Nephron progenitor cell (in vitro differentiated cells): ENCODE measurements around the gene ELP1.
A peak's percentile ranks its signal among the peaks of the same experiment; 100 is the strongest.

ENCODE experiments used
- DNase-seq: peaks from one replicate; pipeline ENCODE4 v3.0.0; 2021
- H3K27ac Mint-ChIP-seq: 2 replicates; pipeline ENCODE4 v1.8.0; 2021; ENCODE audit warnings: mild to moderate bottlenecking, moderate library complexity, mixed read lengths
- H3K27me3 Mint-ChIP-seq: 2 replicates; pipeline ENCODE4 v1.8.0; 2021; ENCODE audit warnings: mild to moderate bottlenecking, low read depth, mixed read lengths; ENCODE audit not compliant: poor library complexity
- H3K36me3 Mint-ChIP-seq: 2 replicates; pipeline ENCODE4 v1.8.0; 2021; ENCODE audit warnings: low read depth, mixed read lengths
- H3K4me1 Mint-ChIP-seq: 2 replicates; pipeline ENCODE4 v1.8.0; 2021; ENCODE audit warnings: mixed read lengths
- H3K4me3 Mint-ChIP-seq: 2 replicates; pipeline ENCODE4 v1.8.0; 2021; ENCODE audit warnings: mild to moderate bottlenecking, moderate library complexity, mixed read lengths
- H3K9me3 Mint-ChIP-seq: 2 replicates; pipeline ENCODE4 v1.8.0; 2021; ENCODE audit warnings: mild to moderate bottlenecking, moderate library complexity, mixed read lengths
- TF ChIP-seq, protein P1 (sequence below): fragments of 200-600 bp; sonication (generic); IDR thresholded peaks from 2 replicates; pipeline ENCODE4 v1.5.0; 2021; ENCODE audit warnings: antibody characterized with exemption

ELP1 gene

DNA sequence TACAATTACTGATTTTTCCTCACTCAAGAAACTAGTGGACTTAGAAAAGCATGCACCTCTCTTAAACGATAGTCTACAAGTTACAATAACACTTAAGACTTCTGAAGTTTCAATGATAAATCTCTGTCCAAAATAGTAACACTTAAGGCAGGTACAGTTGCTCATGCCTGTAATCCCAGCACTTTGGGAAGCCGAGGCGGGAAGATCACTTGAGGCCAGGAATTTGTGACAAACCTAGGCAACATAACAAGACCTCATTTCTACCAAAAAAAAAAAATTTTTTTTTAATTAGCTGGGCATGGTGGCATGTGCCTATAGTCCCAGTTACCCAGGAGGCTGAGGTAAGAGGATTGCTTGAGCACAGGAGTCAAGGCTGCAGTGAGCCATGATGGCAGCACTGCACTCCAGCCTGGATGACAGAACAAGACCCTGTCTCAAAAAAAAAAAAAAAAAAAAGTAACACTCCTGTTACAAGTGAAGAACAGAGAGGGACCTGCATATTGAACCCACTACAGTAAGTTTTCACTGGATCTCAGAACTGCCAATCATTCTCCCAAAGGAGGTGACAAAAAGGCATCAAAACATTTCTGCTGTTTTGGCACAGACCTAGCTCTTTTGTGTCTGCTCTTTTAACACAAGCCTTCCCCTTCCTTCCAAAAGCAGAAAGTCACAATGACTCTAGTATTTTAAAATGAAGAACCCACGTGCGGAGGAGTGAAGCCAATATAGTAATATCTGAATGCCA lies 3.8 kb upstream of the ELP1 start:
- Mint-ChIP-seq H3K4me3 (no peak overlapping the region), H3K4me1 (peaks cover 30% of the 10 kb centered on the region), H3K27ac (peak overlapping the region; percentile 50), H3K36me3 (peaks cover 11% of the 10 kb centered on the region), H3K9me3 (no peaks in the 10 kb centered on the region), H3K27me3 (no peaks in the 10 kb centered on the region)
- TF ChIP-seq, protein P1, sequence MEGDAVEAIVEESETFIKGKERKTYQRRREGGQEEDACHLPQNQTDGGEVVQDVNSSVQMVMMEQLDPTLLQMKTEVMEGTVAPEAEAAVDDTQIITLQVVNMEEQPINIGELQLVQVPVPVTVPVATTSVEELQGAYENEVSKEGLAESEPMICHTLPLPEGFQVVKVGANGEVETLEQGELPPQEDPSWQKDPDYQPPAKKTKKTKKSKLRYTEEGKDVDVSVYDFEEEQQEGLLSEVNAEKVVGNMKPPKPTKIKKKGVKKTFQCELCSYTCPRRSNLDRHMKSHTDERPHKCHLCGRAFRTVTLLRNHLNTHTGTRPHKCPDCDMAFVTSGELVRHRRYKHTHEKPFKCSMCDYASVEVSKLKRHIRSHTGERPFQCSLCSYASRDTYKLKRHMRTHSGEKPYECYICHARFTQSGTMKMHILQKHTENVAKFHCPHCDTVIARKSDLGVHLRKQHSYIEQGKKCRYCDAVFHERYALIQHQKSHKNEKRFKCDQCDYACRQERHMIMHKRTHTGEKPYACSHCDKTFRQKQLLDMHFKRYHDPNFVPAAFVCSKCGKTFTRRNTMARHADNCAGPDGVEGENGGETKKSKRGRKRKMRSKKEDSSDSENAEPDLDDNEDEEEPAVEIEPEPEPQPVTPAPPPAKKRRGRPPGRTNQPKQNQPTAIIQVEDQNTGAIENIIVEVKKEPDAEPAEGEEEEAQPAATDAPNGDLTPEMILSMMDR = no peak
- no peak for DNase-seq

GRCh38 chr9:108934323-108934893 lies 484 bp upstream of the ELP1 start, which contains the start of gene ABITRAM:
TSS of gene ABITRAM (plus strand) at chr9:108934400. CDS start at chr9:108934487, 87 bp downstream.
- Mint-ChIP-seq H3K4me3 (peak within 1 kb of the TSS; percentile 98), H3K27me3 (no peaks in the 10 kb centered on the region), H3K4me1 (peaks cover 44% of the 10 kb centered on the region), H3K27ac (peak within 1 kb of the TSS; percentile 96), H3K36me3 (peaks cover 19% of the 10 kb centered on the region), H3K9me3 (no peaks in the 10 kb centered on the region)
- TF ChIP-seq, protein P1 = no peak
- DNase-seq = peak; percentile 83

DNA sequence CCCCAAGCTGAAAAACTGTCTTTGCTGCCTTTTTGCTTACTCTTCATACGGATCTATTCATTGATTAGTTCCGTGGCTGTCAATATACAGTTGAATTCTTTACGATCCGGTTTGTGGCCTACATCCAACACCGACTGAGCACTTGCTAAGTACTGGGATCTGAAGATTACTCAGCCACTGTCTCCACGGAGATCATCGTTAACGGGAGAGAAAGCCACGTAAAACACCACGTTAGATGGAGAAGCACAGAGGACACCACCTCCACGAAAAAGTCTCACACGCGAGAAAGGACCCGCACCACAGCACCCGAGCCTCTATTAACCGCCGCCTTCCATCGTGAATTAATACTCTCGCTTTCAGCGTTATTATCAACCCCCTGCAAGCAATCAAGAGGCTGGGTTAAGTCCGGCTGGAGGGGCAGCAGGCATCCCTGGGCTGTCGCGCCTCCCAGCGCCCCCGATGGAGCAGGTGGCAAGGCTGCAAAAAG lies 650 bp downstream of the ELP1 start:
- H3K9me3 Mint-ChIP-seq = no peaks in the 10 kb centered on the region
- H3K36me3 Mint-ChIP-seq = peaks cover 21% of the 10 kb centered on the region
- peaks cover 44% of the 10 kb centered on the region for H3K4me1 Mint-ChIP-seq
- H3K4me3 Mint-ChIP-seq = peak overlapping the region; percentile 98
- TF ChIP-seq, protein P1 = no peak
- H3K27me3 Mint-ChIP-seq = no peaks in the 10 kb centered on the region
- no peak for DNase-seq
- H3K27ac Mint-ChIP-seq = peak overlapping the region; percentile 96

DNA sequence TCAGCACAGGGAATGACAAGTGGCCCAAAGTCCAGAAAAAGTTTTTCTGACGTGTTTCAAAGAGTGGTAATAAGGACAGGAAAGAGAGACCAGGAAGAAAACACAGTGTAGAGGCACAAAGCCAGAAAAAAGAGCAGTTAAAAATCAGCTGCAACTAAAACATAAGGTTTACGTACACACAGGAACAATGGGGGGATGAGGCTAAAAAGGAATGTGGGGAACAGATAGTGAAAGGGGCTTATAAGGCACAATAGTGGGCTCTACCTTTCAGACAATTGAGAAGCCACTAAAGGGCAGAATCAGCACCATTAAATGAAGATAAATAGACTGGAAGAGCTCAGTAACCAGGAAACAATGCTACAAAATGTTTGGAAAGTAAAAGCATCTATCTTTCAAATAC lies 5.5 kb downstream of the ELP1 start:
- Mint-ChIP-seq H3K4me1 (peaks cover 21% of the 10 kb centered on the region), H3K4me3 (no peak overlapping the region), H3K27me3 (no peaks in the 10 kb centered on the region), H3K9me3 (no peaks in the 10 kb centered on the region), H3K27ac (peak overlapping the region; percentile 5), H3K36me3 (peaks cover 53% of the 10 kb centered on the region)
- TF ChIP-seq, protein P1 = no peak
- no peak for DNase-seq

GRCh38 chr9:108924466-108924865 lies 9.5 kb downstream of the ELP1 start:
- DNase-seq = no peak
- H3K27ac Mint-ChIP-seq = no peak overlapping the region
- H3K27me3 Mint-ChIP-seq = no peaks in the 10 kb centered on the region
- no peaks in the 10 kb centered on the region for H3K4me1 Mint-ChIP-seq
- H3K4me3 Mint-ChIP-seq = no peak overlapping the region
- H3K36me3 Mint-ChIP-seq = peaks cover 54% of the 10 kb centered on the region
- TF ChIP-seq, protein P1 = no peak
- H3K9me3 Mint-ChIP-seq = no peaks in the 10 kb centered on the region
